ENCODE results near the gene CNNM3.

Gene CNNM3

GRCh38 chr2:96816127-96816835 lies at the start of gene CNNM3:
TSS of gene CNNM3 (plus strand) at chr2:96816268. CDS start at chr2:96816278, 10 bp downstream.
- peak; percentile 98 for DNase-seq (ENCODE audit: low spot score)
- peaks cover 30% of the 10 kb centered on the region for H3K36me3 Mint-ChIP-seq (ENCODE audit: low read depth)
- peak within 1 kb of the TSS; percentile 92 for H3K4me3 Mint-ChIP-seq
- H3K27me3 Mint-ChIP-seq (ENCODE audit: low read depth), result no peaks in the 10 kb centered on the region
- peak within 1 kb of the TSS; percentile 51 for H3K27ac Mint-ChIP-seq
- H3K9me3 Mint-ChIP-seq, result no peaks in the 10 kb centered on the region
- peaks cover 54% of the 10 kb centered on the region for H3K4me1 Mint-ChIP-seq (ENCODE audit: low read depth)

- peaks cover 8% of the 10 kb centered on the region for H3K36me3 Mint-ChIP-seq (ENCODE audit: low read depth)
- DNase-seq (ENCODE audit: low spot score), result no peak
- no peaks in the 10 kb centered on the region for H3K9me3 Mint-ChIP-seq
- H3K4me3 Mint-ChIP-seq, result no peak overlapping the region
- H3K27ac Mint-ChIP-seq, result no peak overlapping the region
- H3K27me3 Mint-ChIP-seq (ENCODE audit: low read depth), result no peaks in the 10 kb centered on the region
- H3K4me1 Mint-ChIP-seq (ENCODE audit: low read depth), result peaks cover 29% of the 10 kb centered on the region
Measured at GRCh38 chr2:96767135-96767871, 48.8 kb upstream of the CNNM3 start.

- peaks cover 28% of the 10 kb centered on the region for H3K4me1 Mint-ChIP-seq (ENCODE audit: low read depth)
- no peak overlapping the region for H3K4me3 Mint-ChIP-seq
- no peaks in the 10 kb centered on the region for H3K27me3 Mint-ChIP-seq (ENCODE audit: low read depth)
- DNase-seq (ENCODE audit: low spot score), result no peak
- H3K36me3 Mint-ChIP-seq (ENCODE audit: low read depth), result peaks cover 8% of the 10 kb centered on the region
- H3K27ac Mint-ChIP-seq, result peak overlapping the region; percentile 43
- H3K9me3 Mint-ChIP-seq, result no peaks in the 10 kb centered on the region
Measured at GRCh38 chr2:96768083-96768561, 47.9 kb upstream of the CNNM3 start.

DNA sequence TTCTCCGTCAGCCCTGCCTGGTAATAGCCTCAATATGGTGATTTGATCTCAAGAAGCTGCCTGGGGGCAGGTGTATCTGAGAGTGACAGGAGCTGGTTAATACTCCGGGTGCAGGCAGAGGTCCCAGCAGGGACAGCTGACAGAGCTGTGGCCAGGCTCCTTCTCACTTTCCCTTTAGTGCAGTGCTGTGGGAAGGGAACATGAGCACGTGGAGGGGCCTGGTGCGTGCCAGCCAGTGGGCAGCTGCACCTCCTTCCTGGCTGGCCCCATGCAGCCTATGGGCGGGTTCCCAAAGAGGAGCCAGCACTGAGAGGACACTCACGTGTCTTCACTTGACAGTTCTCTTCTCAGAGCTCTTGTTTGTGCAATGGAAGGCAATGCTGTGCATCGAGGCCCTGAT lies 46.3 kb upstream of the CNNM3 start:
- H3K27me3 Mint-ChIP-seq (ENCODE audit: low read depth), result no peaks in the 10 kb centered on the region
- peaks cover 20% of the 10 kb centered on the region for H3K4me1 Mint-ChIP-seq (ENCODE audit: low read depth)
- peaks cover 8% of the 10 kb centered on the region for H3K36me3 Mint-ChIP-seq (ENCODE audit: low read depth)
- no peaks in the 10 kb centered on the region for H3K9me3 Mint-ChIP-seq
- H3K27ac Mint-ChIP-seq, result no peak overlapping the region
- no peak overlapping the region for H3K4me3 Mint-ChIP-seq
- no peak for DNase-seq (ENCODE audit: low spot score)

GRCh38 chr2:96770442-96771202 lies 45.4 kb upstream of the CNNM3 start:
- Mint-ChIP-seq H3K4me1 (ENCODE audit: low read depth) (peaks cover 20% of the 10 kb centered on the region), H3K27me3 (ENCODE audit: low read depth) (no peaks in the 10 kb centered on the region), H3K9me3 (no peaks in the 10 kb centered on the region), H3K27ac (no peak overlapping the region), H3K36me3 (ENCODE audit: low read depth) (peaks cover 8% of the 10 kb centered on the region), H3K4me3 (no peak overlapping the region)
- DNase-seq (ENCODE audit: low spot score), result no peak

GRCh38 chr2:96771796-96772618 lies 44.1 kb upstream of the CNNM3 start:
- H3K9me3 Mint-ChIP-seq, result no peaks in the 10 kb centered on the region
- peaks cover 16% of the 10 kb centered on the region for H3K4me1 Mint-ChIP-seq (ENCODE audit: low read depth)
- DNase-seq (ENCODE audit: low spot score), result no peak
- H3K27ac Mint-ChIP-seq, result no peak overlapping the region
- H3K27me3 Mint-ChIP-seq (ENCODE audit: low read depth), result no peaks in the 10 kb centered on the region
- no peak overlapping the region for H3K4me3 Mint-ChIP-seq
- peaks cover 6% of the 10 kb centered on the region for H3K36me3 Mint-ChIP-seq (ENCODE audit: low read depth)

DNA sequence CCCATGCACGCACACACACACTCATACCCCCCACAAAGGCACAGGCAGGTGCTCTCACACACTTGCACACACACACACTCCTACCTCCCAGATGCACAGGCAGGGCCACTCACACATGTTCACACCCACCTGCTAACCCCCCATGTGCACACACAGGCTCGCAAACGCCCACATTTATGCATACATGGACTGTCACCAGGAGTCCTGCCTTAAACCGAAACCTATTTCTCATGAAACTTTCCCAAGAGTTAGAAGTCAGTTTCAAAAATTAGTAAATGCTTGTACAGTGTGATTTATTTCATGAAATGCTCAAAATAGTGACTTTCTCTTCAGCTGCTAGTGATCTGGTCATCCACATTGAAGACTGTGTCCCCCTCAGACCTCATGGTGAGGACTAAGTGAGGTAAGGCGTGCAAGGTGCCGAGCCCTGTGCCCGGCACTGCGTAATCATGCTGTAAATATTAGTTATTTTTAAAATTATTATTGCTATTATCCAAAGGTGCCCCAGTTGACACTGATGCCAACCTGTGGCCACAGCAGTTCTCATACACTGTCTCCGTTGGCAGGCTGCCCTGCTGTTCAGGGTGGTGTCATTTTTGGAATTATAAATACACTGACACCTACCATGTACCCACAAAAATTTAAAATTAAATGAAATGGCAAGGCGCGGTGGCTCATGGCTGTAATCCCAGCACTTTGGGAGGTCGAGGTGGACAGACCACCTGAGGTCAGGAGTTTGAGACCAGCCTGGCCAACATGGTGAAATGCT lies 43.0 kb upstream of the CNNM3 start:
- H3K4me3 Mint-ChIP-seq, result peak overlapping the region; percentile 39
- DNase-seq (ENCODE audit: low spot score), result peak; percentile 27
- H3K36me3 Mint-ChIP-seq (ENCODE audit: low read depth), result peaks cover 6% of the 10 kb centered on the region

DNA sequence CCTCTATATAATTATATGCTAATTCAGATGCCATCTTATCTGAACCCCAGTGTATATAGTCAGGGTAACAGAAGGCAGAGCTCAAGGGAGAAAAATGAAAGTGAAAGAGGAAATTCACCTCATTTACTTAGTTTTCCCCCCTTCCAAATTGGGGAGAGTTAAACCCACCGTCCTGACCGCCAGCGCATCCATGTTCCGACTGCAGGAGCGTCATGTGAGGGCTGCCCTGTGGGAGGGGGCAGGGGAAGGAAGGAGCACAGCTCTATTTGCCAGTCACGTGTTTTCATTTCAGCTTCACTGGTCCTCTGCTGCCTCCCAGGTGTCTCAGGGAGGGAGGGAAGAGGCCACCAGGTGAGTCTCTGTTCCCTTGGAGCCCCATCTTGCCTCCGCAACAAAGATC lies 42.1 kb upstream of the CNNM3 start:
- no peak for DNase-seq (ENCODE audit: low spot score)
- Mint-ChIP-seq H3K36me3 (ENCODE audit: low read depth) (peaks cover 4% of the 10 kb centered on the region), H3K27ac (peak overlapping the region; percentile 89), H3K4me3 (peak overlapping the region; percentile 85), H3K4me1 (ENCODE audit: low read depth) (peaks cover 12% of the 10 kb centered on the region), H3K27me3 (ENCODE audit: low read depth) (no peaks in the 10 kb centered on the region), H3K9me3 (no peaks in the 10 kb centered on the region)

More for the DNA sequence above, 43.0 kb upstream of the CNNM3 start:
- H3K4me1 Mint-ChIP-seq (ENCODE audit: low read depth), result peaks cover 16% of the 10 kb centered on the region
- peak overlapping the region; percentile 6 for H3K27ac Mint-ChIP-seq
- no peaks in the 10 kb centered on the region for H3K27me3 Mint-ChIP-seq (ENCODE audit: low read depth)
- H3K9me3 Mint-ChIP-seq, result no peaks in the 10 kb centered on the region

GRCh38 chr2:96775160-96775559 lies 40.9 kb upstream of the CNNM3 start:
- H3K9me3 Mint-ChIP-seq, result no peaks in the 10 kb centered on the region
- peaks cover 4% of the 10 kb centered on the region for H3K36me3 Mint-ChIP-seq (ENCODE audit: low read depth)
- no peak for DNase-seq (ENCODE audit: low spot score)
- H3K4me3 Mint-ChIP-seq, result no peak overlapping the region
- H3K27me3 Mint-ChIP-seq (ENCODE audit: low read depth), result no peaks in the 10 kb centered on the region
- H3K27ac Mint-ChIP-seq, result no peak overlapping the region
- H3K4me1 Mint-ChIP-seq (ENCODE audit: low read depth), result peaks cover 12% of the 10 kb centered on the region

- no peak for DNase-seq (ENCODE audit: low spot score)
- Mint-ChIP-seq H3K36me3 (ENCODE audit: low read depth) (no peaks in the 10 kb centered on the region), H3K9me3 (no peaks in the 10 kb centered on the region), H3K4me3 (no peak overlapping the region), H3K4me1 (ENCODE audit: low read depth) (no peaks in the 10 kb centered on the region), H3K27me3 (ENCODE audit: low read depth) (no peaks in the 10 kb centered on the region), H3K27ac (no peak overlapping the region)
Measured at GRCh38 chr2:96783388-96783787, 32.7 kb upstream of the CNNM3 start.

DNA sequence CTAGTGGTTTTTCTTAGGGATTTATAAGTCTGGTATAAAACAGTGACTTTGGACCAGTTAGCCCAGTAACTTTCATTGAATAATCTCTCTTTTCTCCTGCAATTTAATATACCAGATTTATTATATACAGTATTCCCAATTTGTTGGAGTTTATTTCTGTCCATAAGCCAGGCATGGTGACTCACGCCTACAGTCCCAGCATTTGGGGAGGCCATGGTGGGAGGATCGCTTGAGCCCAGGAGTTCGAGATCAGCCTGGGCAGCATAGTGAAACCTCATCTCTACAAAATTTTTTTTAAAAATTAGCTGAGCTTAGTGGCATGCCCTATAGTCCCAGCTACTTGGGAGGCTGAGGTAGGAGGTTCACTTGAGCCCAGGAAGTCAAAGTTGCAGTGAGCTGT lies 28.7 kb upstream of the CNNM3 start:
- DNase-seq (ENCODE audit: low spot score), result no peak
- Mint-ChIP-seq H3K27me3 (ENCODE audit: low read depth) (no peaks in the 10 kb centered on the region), H3K27ac (no peak overlapping the region), H3K36me3 (ENCODE audit: low read depth) (no peaks in the 10 kb centered on the region), H3K4me1 (ENCODE audit: low read depth) (no peaks in the 10 kb centered on the region), H3K4me3 (no peak overlapping the region), H3K9me3 (no peaks in the 10 kb centered on the region)

GRCh38 chr2:96788442-96789244 lies 27.4 kb upstream of the CNNM3 start:
- no peaks in the 10 kb centered on the region for H3K36me3 Mint-ChIP-seq (ENCODE audit: low read depth)
- H3K27ac Mint-ChIP-seq, result no peak overlapping the region
- no peaks in the 10 kb centered on the region for H3K4me1 Mint-ChIP-seq (ENCODE audit: low read depth)
- H3K9me3 Mint-ChIP-seq, result no peaks in the 10 kb centered on the region
- H3K4me3 Mint-ChIP-seq, result no peak overlapping the region
- no peak for DNase-seq (ENCODE audit: low spot score)
- no peaks in the 10 kb centered on the region for H3K27me3 Mint-ChIP-seq (ENCODE audit: low read depth)

All from T-helper 2 cell treated with Interferon-gamma antibody and Interleukin-4, amounts not matched to agents 5 μg/mL and 100 μg/mL, for 36 hours (primary cell).